Gastrocnemius medialis (tissue), 4 donors: Measurements from ENCODE around the gene BAHCC1.

ENCODE experiments used
- CTCF ChIP-seq, 5 experiments: fragments of 450-650 bp in 3 of 5; fragments of 200-600 bp in 2 of 5; sonication (generic) in 2 of 5; IDR thresholded peaks in 4 of 5; conservative IDR thresholded peaks in 1 of 5; 1 replicate in 4 of 5; 2 replicates in 1 of 5; pipeline ENCODE4 v1.5.1; 2016 to 2019; ENCODE audit warnings: antibody characterized with exemption in 5 of 5, mild to moderate bottlenecking in 3 of 5, moderate library complexity in 3 of 5
- POLR2A ChIP-seq, 2 donors: fragments of 450-650 bp; IDR thresholded peaks; one replicate each; pipeline ENCODE4 v1.6.1; 2017; ENCODE audit warnings: antibody characterized with exemption in 2 of 2, mild to moderate bottlenecking in 2 of 2, moderate library complexity in 2 of 2

GRCh38 chr17:81367171-81367570, 28.1 kb upstream of the BAHCC1 start:
- TF ChIP-seq CTCF (IDR thresholded peaks at IDR 0.05 in 4 of 5, conservative IDR thresholded peaks at IDR 0.05 in 1 of 5): no peak
- TF ChIP-seq POLR2A (IDR thresholded peaks at IDR 0.05): no peak
